NCI-H187 treated with DMSO at 0.1 percent for 48 hours (cell line): ENCODE data around the gene SLC10A3.
"Not testable (repeated sequence)": the region's sequence is repeated elsewhere in the genome, so short reads cannot be mapped to it uniquely, and the experiment has no call there.

Experiments
- DNase-seq: peaks from one replicate; lab custom pipeline; 2025; lab: John Stamatoyannopoulos, UW

SLC10A3 gene

GRCh38 chrX:154508384-154508745 lies 17.9 kb upstream of the SLC10A3 start:
- DNase-seq = no peak

DNA sequence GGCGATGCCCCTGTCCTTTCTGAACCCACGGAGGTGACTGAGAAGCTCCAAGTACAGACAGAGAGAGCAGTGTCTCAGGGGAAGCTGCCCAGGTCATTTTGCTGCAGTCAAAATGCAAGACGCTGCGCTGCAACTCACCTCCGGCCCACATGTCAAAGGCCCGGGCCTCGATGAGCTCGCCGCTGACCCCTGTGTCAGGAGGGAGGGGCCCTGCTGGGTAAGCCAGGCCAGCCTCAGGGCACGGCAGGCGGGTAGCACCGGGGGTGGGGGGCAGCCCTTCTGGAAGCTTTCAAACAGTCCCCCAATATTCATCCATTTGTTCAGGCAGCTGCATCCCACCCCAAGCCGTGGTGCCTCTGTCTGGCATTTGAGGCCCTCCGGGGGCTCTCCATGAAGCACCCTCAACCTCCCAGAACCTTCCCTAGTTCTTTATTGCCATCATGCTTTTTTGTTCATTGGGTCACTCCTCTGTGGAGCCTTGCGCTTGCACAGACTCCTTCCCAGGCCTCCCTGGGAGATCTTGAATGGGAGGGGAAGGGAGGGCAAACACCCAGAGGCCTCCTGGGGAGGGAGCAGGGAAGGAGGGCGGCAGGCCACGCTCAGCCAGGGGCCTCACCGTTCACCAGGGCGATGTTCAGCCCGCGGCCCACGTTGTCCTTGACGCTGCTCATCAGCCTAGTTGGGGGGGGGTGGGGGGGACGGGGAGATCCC lies 17.4 kb upstream of the SLC10A3 start:
- no peak for DNase-seq

GRCh38 chrX:154506483-154507332 lies 16.3 kb upstream of the SLC10A3 start:
- no peak for DNase-seq

- no peak for DNase-seq
These were observed 15.3 kb upstream of the SLC10A3 start for GRCh38 chrX:154505734-154506133.

- DNase-seq = no peak
These were observed 12.6 kb upstream of the SLC10A3 start for GRCh38 chrX:154502989-154503388.

DNA sequence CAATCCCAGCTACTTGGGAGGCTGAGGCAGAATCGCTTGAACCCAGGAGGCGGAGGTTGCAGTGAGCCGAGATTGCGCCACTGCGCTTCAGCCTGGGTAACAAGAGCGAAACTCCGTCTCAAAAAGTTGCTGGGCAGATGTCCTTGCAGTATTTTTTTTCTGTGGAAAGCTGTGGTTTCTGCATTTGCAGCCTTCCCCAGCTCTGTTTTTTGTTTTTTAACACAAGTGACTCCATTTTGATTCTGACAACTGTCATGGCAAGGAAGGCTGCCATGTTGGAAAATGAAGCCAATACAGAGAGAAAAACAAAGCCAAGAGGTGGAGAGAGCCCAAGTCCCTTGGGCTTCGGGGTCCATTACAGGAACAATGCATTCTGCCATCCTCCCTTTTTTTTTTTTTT lies 11.7 kb upstream of the SLC10A3 start:
- DNase-seq = no peak

DNA sequence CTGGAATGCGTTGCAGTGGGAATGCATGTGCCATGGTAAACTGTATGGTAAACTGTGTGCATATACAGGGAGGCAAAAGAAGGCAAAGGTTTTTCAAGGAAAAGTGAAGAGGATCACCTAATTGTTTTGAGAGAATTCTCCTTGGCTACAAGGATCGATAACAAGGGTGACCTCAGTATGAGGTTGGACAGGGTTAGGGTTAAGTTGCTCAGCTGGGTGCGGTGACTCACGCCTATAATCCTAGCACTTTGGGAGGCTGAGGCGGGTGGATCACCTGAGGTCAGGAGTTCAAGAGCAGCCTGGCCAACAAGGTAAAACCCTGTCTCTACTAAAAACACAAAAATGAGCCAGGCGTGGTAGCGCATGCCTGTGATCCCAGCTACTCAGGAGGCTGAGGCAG lies 11.0 kb upstream of the SLC10A3 start:
- DNase-seq = not testable (repeated sequence)

DNA sequence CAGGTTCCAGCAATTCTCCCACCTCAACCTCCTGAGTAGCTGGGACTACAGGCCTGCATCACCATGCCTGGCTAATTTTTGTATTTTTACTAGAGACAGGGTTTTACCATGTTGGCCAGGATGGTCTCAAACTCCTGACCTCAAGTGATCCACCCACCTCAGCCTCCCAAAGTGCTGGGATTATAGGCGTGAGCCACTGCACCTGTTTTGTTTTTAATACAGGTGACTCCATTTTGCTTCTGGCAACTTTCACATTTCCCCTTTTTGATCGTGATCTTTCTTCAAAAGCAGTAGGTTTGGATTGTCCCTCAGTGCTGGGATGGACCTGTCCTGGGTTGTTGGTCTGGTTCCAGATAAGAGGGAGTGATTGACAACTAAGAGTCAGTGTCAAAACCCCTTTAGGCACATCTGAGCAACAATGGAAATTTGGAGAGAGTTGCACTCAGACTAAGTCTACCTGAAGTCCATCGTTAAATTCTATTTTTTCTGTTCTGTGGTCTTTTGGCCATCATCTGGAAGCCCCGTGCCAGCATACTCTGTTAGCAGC lies 6.2 kb upstream of the SLC10A3 start:
- not testable (repeated sequence) for DNase-seq

- no peak for DNase-seq
These were observed 5.1 kb upstream of the SLC10A3 start for GRCh38 chrX:154495472-154495922.

- DNase-seq = no peak
These were observed 4.3 kb upstream of the SLC10A3 start for GRCh38 chrX:154494715-154495114.

DNA sequence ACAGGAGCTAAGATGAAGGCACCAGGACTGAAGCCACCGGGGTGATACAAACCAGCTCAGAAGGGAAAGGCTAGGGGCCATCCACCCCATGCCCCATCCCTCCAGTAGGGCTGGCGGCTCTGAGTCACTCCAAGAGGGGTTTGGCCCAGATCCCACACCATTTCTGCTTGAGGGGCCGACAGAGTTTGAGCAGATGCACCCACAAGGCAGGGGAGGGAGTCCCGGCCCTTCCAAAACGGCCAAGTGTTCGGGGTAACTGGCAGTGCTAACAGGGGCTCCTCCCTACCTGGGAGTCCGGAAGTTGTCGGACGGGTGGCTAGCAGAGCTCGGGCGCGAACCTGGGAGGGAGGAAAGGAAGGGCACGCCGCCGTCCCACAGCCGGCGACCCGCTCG lies 412 bp downstream of the SLC10A3 start:
- DNase-seq = no peak

DNA sequence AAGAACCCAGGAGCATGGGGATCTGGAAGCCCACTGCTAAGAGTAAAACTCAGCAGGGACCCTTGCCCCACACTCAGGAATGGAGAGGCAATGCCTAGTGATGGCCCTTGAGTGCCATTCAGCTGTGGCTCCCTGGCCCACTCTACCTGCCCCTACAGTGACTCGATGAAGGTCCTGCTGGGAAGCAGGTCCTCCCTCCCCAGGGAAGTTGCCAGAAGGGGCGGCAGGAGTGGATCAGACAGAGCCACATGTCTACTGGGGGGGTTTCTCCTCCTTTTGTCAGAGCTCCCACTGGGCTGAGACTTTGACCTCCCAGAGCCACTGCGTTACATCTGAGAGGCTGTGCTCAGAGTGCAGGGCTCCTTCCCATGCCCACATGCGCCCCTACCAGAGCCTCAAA lies 1.2 kb downstream of the SLC10A3 start:
- DNase-seq = no peak

DNA sequence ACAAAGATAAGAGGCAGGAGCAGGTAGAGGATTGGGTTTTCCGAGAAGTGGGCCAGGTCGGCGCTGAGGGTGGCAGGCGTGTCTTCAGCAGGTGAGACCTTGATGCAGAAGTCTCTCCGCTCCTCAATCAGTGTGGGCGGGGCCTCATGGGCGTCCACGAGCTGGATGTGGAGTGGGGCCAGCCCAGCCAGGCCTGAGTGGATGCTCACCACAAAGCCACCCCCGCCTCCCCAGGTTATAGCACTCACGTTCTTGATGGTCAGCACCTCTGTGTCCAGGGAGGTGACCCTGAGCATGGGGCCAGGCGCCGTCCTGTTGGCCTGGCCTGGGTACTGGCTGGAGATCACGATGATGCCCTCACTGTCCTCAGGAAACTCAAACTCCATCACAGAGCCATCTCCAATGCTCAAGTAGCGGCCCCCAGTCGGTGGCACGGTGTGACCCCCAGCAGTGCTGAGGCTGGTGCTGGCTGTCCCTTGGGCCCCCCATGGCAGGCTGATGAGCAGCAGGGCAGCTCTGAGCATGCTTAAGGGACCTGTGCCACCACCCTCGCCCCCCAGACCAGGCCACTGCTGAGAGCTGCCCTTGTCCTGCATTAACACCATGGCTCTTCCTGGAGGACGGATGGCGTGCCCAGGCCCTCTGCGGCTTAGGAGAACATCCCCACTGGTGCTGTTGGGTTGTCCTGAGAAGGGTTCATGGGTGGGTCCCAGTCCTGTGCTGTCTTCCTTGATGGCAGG lies 1.9 kb downstream of the SLC10A3 start:
- DNase-seq = no peak

DNA sequence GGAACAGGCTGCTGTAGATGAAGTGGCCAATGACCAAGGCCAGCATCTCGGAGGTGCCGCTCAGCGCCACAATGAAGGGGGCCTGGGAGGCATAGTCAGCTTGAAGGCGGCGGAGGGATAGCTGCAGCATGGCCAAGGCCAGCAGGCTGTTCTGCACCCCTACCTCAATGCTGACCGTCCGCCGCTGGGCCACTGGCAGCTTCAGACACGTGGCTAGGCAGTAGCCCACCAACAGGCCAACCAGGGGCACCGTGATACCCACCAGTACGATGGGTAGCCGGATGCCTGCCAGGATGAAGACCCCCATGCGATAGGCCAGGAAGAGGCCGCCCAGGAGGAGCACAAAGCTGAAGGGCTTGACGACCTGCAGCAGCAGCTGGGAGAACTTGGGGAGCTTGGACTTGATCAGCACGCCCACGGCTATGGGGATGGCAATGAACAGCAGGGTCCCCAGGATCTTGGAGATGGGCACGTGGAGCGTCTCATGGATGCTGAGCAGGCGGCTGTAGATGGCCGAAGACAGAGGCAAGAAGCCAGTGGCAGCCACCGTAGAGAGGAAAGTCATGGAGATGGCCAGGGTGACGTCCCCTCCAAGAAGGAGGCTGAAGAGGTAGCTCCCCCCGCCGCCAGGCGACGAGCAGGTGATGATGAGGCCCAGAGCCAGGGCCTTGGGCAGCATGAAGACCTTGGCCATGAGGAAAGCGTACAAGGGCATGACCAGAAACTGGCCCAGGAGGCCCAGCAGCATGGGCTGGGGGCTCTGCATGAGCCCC lies 2.7 kb downstream of the SLC10A3 start:
- no peak for DNase-seq

- DNase-seq = no peak
These were observed 3.8 kb downstream of the SLC10A3 start, which contains the start of gene UBL4A for GRCh38 chrX:154486396-154487207. Gene UBL4A (minus strand): TSS chrX:154486615. CDS start chrX:154486584, 31 bp downstream.

GRCh38 chrX:154486052-154486395 lies 4.4 kb downstream of the SLC10A3 start:
- no peak for DNase-seq

GRCh38 chrX:154485150-154486051 lies 5.0 kb downstream of the SLC10A3 start:
- DNase-seq = no peak

GRCh38 chrX:154484255-154485149 lies 5.9 kb downstream of the SLC10A3 start:
- DNase-seq = no peak

DNA sequence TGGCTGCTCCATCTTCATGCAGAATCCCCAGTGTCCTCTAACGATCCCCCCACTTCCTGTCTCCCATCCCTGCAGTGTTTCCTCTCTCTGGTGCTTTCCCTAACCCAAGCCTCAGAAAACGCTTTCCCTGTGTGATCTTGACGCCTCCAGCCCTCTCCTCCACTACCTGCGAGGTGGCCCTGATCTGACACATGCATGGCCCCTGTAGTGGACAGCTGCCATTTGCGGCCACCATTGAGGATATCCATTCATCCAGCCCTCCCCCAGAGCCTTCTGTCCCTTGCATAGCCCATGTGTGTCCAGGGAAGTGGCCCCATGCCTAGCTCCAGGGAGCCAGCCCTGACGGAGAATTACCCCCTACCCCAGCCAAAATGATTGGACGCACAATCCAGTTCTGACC lies 7.1 kb downstream of the SLC10A3 start:
- no peak for DNase-seq
